Measurements from ENCODE around the gene SHKBP1. TPM values are rescaled to one million over a fixed set of nuclear protein-coding genes. Genes with fewer than 3 reads are reported as not detected.

Gene SHKBP1
- total and polyA plus RNA-seq, 9 of the 15 experiments (the other 6 are each of a cell fraction or from before 2014, with no cell fraction given) = 1.2 to 58.1 (median 22.3) TPM

- no peak for TF ChIP-seq ZNF318 (IDR thresholded peaks at IDR 0.05; ENCODE audit: borderline replicate concordance in 1 of 2, low read depth in 1 of 2)
- TF ChIP-seq SPI1 (IDR thresholded peaks at IDR 0.05; ENCODE audit: borderline replicate concordance, low read depth, low read length) = no peak
- TF ChIP-seq ILF3 (IDR thresholded peaks at IDR 0.05; ENCODE audit: borderline replicate concordance) = no peak; the same call in 1 of the 2 replicates
- TF ChIP-seq U2AF1 (optimal IDR thresholded peaks at IDR 0.05; ENCODE audit: low read depth, low read length) = no peak
- TF ChIP-seq ZNF282 (CRISPR knock-in tag; IDR thresholded peaks at IDR 0.05) = no peak
- no peak for TF ChIP-seq FUS (optimal IDR thresholded peaks at IDR 0.05; ENCODE audit: low read depth, low read length)
- no peak for TF ChIP-seq ZNF347 (CRISPR knock-in tag; IDR thresholded peaks at IDR 0.05; ENCODE audit: low read depth)
- TF ChIP-seq SNIP1 (IDR thresholded peaks at IDR 0.05; ENCODE audit: low read depth) = no peak
- no peak for TF ChIP-seq ZHX1 (conservative IDR thresholded peaks at IDR 0.05; ENCODE audit: low read length)
- no peak for TF ChIP-seq STAT5B (CRISPR knock-in tag; IDR thresholded peaks at IDR 0.05)
- TF ChIP-seq SMARCA5 (IDR thresholded peaks at IDR 0.05) = no peak
- no peak for TF ChIP-seq TCFL5 (CRISPR knock-in tag; conservative IDR thresholded peaks at IDR 0.05)
- no peak for TF ChIP-seq TBL1XR1 (IDR thresholded peaks at IDR 0.05; ENCODE audit: low read length in 2 of 2)
- no peak for TF ChIP-seq MEF2D (tag; conservative IDR thresholded peaks at IDR 0.05; ENCODE audit: low read depth)
- no peak for TF ChIP-seq E2F4 (CRISPR knock-in tag; IDR thresholded peaks at IDR 0.05; ENCODE audit: low read depth)
- TF ChIP-seq LARP7 (IDR thresholded peaks at IDR 0.05) = no peak
Observed at GRCh38 chr19:40598121-40598917, 21.6 kb downstream of the SHKBP1 start (continued).

Data from K562 (cell line).